HG02571 (cell line): ENCODE measurements around the gene SNORC.

ENCODE experiments used
- ATAC-seq: cut with Tn5 transposase; IDR thresholded peaks from one replicate; pipeline ENCODE4 v1.9.1; 2021; ENCODE audit warnings: mild to moderate bottlenecking, moderate library complexity; ENCODE audit not compliant: unreplicated experiment

SNORC gene

DNA sequence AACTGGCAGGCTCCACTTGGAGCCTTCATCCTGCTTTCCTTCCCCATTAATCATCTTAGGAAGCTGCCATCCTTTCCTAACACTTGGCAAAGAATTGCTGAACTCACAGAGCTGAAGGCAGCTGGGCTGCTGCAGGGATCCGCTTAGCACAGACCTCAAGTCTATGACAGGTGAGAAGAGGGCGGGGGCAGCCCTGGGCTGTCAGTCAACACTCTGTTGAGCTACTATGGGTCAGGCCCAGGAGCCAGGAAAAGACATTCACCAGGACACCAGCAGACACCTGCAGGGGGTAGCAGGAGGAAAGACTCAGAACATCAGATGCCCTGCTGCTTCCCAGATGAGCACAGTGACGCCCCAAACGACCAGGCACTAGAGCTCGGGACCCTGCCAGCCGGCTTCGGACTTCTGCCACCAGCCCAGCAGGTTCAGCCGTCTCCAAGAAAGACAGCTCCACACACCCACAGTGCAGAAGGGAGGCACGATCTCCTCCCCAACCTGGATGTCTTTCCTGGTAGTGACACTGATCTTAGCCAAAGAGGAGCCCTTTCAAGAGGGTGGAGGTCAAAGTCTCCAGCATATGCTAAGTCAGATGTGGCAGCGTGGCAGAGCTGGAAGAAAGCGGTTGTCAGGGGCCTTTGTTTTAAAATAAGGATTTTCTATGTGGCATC lies 55.2 kb downstream of the SNORC start:
- no peak for ATAC-seq

DNA sequence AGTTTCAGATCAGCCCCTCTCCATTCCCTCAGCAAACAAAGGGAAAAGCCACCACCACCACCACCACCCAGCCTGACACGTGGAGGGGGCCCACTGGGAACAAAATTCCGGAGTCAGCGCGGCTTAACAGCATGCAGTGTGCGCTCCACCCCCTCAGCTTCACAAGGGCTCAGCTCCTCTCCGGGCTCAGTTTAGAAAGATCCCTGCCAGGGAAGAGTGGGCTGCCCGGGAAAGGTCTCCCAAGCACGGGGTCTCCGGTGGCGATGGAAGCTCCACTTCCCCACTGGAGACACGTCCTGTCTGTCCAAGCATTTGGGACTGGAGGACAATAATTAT lies 55.7 kb downstream of the SNORC start:
- no peak for ATAC-seq

DNA sequence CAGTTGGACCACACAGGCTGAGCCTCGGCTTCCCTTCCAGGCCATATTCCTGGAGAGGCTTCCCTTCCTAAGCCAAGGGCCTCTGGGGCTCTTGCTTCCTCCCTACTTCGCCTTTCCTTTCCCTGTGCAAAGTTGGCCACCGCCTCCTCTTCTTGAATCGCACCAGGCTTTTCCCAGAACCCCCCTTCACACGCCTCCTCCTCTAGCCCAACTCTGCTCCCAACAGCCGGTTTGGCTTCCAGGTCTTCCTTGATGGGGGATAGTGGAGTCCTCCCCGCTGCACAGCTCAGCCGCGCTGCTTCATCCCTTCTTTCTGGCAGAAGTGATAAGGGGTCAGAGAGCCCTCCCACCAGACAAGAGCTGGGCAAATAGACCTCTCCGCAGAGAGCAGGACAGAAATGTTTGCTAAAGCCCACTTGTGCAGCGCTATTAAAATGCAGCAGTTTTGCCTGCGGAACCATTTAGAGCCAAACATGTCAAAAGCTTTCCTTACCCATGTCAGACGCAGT lies 56.4 kb downstream of the SNORC start:
- no peak for ATAC-seq

DNA sequence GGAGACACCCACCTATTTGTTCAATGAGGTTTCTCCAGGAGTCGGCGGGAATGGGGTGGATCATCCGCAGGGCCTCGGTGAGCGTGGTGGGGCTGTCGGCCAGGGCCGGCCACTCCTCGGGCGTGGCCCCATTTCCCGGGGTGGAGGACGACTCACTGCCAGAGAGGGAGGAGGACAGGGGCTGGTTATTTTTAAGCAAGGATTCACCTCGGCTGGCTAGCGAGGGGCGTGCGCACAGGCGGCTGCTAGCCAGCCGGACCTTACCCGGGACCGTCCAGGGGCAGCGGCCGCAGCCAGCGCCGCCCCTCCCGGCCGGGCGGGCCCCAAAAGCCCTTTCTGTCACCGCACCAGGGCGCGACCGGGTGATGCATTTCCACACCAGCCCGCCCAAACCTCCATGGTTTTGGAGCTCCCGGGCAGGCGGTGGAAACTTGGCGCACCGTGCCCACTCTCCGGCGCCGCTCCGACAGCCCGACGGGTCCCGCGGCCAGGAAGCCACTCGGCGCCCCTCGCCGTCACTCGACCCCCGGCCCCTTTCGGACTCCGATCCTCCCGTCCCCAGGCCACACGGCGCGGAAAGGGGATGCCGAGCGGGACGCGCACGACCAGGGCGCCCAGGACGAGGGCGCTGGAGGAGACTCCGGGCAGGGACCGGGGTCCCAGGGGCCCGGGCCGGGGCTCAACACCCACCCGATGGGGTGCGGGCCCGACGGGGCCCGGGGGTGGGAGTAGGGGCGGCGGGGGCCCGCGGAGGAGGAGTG lies 57.1 kb downstream of the SNORC start:
- ATAC-seq: no peak

DNA sequence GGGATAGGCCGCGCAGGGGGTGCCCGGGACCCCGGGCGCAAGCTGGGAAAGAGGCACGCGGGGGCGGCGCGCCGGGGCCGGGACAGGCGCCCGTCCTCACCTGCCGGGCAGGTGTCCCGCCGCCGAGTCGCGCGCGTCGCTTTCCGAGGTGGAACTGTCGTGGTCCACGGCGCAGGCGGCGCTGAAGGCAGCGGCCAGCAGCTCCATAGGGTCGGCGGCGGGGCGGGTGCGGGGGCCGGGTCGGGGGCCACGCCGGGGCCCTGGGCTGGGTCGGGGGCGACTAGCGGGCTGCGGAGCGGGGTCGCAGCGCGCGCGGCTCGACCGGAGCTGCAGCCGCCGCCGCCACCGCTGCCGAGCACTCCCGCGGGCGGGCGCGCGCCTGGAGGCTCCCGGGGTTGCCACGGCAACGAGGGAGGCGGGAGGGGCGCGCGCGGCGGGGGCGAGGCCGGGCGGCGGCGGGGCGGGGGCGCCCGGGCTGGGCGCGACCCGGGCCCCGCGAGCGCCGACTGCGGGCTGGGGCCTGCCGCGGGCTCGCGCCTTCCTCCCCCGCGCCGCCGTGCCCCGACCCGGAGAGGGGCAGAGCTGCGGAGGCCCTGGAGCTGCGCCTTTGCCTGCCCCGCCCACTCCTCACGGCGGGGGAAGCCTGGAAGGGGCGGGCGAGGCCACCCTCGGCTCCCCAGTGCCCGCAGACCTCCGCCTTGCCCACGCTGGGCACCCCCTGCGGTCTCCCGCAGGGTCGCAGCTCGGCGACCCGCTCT lies 57.9 kb downstream of the SNORC start:
- no peak for ATAC-seq
